Measurements from ENCODE around the gene ATP5PB.

Gene ATP5PB

DNA sequence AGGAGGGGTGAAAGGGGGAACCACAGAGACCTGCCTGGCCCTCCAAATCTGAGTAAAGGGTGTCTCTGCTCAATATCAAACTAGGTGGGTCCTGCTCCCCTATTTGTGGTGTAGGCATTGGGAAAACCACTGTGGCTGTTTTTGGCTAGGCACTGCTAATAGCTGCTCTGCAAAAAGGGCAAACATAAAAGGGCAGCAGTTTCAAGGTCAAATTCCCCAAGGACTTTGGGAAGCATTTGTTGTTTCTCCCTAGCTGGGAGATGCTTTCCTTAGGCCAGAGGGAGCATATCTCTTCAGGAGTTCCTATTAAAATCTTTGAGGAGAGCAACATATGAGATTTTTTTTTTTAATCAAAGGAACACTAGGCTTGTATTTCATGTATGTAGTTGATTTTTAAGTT is 26.9 kb downstream of the ATP5PB start:
- no peak for DNase-seq

DNA sequence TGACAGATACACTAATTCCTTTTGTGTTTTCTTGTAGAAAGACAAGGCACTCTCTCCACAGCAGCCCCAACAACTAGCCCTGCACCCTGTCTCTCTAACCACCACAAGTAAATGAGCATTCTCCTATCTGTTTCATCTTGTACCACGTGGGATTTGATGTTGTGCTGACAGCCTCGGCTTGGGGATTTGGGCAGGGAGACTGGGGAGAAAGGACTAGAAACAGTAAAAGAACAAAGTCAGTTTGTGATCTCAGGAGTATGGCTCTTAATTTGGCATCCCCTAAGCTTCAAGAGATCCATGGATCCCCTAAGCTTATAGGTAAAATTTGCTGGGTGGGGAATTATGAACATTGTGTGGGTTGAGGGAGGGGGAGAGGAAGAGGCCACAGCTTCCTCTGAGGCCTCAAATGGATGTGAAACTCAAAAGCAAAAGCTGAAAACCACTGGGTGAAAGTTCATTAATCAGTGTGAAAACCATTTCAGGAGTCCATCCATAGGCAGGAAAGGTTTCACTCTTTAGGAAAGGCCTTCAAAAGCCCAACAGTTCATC is 27.6 kb downstream of the ATP5PB start:
- no peak for DNase-seq

DNA sequence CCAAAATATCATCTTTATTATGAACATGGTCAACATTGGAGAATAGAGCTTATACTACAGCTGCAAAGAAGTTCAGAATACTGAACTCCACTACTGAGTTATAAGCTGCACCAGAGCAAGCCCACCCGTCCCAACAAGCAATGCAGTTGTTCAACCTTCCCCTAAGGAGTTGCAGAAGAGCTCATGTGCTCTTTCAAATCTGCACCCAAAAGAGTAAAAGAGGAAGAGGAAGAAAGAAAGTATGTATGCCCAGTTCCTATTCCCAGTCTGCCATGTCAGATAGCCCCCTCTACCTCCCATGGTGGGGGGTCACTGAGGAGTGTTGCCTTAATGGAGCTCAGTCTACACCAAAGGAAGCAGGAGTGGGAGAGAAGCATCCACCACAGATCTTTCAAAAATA is 31.4 kb downstream of the ATP5PB start:
- DNase-seq = no peak

DNA sequence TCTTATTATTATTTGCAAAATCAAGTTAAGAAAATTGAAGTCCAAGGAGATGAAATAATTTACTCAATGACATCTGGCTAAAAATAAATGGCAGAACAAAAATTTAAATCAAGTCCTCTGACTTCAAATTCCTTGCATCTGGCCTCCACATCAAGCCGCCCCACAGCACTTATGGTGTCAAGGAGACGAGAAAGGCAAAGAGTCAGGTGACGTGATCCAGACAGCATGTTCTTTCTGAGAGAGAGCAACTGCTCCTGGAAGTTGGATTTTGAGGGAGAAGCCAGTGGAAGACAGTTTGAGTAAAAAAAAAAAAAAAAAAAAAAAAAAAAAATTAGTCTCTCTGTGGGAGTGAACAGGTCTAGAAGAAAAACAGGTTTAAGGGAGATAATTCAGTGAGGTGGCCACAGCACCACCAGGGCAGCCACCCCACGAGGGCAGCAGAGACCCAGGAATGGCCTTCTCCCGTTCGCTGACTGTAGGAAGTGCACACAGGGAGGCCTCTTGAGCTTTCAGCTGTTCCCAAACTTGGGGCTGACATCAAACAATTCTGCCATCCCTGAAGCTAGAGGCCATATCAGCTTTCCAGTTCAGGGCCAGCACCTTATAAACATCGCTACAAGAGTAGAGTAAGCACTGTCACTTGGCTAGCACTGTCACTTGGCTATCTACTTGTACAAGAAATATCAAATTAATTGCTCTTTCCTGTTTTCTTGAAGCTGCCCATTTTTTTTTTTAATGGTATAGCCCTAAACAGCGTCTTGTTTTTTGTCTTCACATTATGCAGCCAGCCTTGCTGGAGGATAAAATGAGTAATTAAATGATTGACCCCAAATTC is 32.3 kb downstream of the ATP5PB start:
- peak in 1 of 2 experiments; percentile 2 for DNase-seq

GRCh38 chr1:111483166-111483565 is 33.9 kb downstream of the ATP5PB start:
- no peak for DNase-seq

- DNase-seq = no peak
These were observed 34.6 kb downstream of the ATP5PB start for GRCh38 chr1:111483876-111484275.

DNA sequence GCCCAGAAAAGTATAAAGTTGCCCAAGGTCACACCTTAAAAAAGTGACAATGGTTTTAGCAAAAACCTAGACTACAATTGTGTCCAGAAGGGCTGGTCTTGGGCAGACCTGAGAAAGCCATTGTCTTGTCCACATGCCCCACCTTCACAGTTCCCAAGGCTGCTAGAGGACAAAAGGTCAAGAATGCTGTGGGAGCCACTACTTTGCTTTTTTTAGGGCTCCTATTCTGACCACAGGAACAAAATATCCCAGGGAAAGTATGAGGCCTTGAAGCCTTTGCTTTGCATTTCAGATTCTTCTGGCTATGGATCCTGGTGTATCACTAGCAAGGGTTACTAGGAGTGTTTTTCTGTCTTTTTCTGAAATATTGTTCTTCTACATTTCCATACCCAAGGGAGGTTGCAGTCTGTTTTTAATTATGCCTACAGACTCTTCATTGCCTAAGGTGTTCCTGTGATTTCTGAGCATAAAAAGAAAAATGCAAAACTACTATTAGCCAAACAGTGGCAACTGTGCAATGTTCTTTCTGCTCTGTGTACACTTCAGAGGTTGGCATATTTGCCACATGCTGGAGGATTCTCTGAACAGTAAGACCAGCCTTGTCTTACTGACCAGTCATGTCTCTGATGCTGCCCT is 35.2 kb downstream of the ATP5PB start:
- no peak for DNase-seq

GRCh38 chr1:111486431-111486830 is 37.2 kb downstream of the ATP5PB start:
- no peak for DNase-seq

DNA sequence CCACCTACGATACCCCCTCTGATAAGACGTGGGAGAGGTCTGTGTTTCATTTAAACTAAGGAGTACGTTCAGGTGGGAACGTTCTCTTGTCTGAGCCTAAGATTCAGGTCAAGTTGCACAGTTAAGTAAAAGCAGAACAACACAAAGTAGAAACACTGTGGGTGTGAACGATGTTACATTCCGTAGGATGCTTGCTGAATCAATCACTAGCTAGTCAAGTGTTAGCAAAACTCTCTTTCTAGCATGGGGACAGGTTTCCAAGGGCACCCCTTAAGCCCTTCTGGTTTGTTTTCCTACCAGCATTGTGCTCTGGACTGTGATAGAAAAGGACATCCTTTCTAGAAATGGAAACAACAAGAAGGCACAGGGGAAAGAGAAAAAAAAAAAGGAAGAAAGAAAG is 37.9 kb downstream of the ATP5PB start:
- no peak for DNase-seq

DNA sequence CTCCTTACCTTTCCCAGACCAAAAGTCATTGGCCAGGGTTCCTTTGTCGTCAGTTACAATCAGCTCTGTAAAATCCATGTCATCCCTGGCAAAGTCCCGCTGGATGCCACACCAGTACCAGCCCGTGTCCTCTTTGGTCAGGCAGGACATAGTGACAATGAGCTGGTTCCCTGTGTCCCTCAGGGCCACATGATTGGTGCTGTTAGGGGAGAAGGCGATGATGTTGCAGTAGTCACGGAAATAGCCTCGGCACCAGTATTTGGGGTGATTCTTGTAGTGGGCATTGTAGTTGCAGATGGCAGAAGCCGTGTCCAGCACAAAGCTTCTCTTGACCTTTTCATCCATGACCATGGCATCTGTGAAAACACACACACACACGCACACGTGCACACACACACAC is 39.4 kb downstream of the ATP5PB start:
- no peak for DNase-seq

DNA sequence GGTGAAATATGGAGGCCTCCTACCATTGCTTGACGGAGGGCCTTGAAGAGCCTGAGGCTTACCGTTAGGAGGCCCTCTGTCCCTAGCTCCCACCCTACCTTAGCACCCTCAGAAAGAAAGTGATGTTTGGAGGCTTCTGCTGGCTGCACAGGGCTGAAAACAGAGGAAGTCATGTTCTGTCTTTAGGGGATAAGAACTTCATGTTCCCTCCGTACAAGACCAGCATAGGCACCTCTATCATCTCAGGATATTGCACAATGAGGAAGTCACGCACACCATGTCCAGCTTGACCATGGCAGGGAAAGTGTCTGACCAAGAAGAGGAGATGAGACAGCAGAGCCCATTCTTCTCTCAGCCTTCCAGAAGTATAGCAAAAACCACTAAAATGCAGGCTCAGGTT is 40.3 kb downstream of the ATP5PB start:
- no peak for DNase-seq

DNA sequence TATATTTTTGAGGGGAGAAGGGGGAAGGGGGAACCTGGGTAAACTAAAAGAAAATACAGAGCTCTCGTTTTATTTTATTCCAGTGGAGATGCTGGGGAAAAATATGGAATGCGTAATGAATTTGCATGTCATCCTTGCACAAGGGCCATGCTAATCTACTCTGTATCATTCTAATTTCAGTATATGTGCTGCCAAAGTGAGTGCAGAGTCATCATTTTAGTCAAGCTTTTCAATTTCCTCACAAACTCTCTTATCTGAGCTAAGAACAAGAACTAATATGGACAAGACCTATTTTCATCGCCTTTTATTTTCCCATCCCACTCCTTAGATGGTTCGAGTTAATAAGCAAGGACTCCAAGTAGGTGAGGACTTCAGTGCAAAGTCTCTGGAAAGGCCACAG is 41.0 kb downstream of the ATP5PB start:
- no peak for DNase-seq

DNA sequence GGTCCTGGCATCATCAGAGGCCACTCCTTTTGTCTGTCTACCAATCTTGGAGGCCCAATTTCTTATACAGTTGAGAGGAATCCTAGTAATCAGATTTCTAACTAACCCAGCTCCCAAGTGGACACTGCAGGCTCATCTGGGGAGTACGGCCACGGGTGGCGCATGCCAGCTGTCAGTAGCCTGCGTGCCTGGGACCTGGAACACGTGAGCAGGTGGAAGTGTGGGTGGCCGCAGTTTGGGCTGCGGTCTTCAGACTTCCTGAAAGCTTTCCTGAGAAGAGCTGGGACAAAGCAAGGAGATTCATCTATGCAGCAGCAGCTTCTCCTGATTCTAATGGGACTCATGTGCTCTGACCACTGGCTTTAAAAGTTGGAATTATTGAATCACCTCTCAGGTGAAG is 41.8 kb downstream of the ATP5PB start:
- no peak for DNase-seq

DNA sequence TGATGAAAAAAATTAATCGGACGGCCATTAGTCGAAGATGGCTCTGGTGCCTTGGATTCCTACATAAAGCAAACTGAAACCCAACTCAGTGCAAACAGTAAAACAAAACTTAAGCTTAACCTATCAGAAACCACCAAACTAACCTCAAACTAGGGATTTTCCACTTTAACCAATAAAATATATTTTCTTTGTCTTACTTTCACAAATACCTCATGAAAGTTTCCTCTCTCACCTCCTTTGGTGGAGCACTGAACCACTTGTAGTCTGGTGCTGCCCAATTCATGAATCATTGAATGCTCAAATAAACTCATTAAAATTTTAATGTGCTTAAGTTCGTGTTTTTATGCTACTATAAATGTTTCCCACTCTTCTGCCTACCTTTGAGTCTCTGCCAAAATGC is 47.1 kb downstream of the ATP5PB start:
- no peak for DNase-seq

DNA sequence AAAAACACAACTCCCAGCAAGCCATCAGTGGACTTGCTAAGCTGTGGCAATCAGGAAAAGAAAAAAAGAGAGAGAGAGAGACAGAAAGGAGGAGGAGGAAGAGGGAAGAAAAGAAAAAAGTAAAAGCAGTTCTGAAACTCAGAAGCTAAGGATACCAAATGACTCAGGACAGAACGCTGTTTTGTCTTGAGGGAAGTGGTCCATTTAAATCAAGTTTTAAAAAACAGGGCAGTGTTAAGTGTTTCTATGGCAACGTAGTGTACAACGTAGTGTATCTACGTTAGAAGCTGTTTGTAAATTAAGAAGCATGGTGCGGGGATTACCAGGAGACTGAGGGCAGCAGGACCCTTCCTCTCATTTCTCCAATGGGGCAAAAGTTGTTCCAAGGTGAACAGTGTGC is 48.3 kb downstream of the ATP5PB start:
- no peak for DNase-seq

DNA sequence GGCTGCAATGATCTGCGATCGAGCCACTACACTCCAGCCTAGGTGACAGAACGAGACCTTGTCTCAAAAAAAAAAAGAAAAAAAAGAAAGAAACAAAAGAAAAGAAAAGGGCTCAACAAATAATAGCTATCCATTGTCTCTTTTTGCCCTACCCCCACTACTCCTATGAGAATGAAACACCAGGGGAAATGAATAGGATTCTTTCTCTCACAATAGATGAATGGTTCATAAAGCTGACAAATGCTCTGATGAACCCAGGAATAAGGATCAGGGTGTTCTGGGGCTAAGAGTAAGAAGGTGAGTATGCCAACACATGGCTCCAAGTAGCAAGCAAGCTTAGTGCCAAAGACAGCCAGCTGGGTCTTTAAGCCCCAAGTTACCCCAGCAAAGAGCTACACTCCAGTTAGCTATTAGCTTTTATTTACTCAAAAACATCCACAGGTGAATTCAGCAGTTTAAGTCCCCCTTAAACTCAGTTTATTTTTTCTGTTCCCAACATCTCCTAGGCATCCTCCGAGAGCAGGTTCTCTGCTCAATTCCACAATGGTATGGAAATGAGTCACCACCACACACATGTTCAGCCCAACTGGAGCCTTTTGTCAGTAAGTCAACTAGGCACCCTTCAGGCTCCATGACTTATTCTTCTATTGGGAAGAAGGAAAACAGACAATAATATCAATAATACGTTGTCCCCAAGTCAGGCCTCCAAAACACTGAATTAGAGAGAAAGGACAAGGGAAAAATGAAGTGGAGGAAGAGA is 49.9 kb downstream of the ATP5PB start:
- no peak for DNase-seq

DNA sequence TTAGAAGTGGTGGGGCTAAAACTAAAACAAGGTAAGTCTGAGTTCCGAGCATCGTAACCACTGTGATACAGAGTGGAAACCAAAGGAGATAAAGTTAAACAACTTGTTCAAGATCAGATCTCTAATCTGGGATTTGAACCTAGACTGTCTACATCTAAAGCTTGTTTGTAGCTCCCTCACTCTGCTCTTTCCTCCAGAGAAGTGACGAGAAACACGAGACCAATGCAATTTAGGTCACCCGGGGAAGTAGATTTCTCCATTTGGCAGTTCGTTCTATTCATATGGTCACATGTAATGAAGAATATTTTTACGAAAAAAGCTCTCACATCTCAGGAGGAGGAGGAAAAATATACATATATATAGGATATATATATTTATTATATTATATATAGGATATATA is 52.4 kb downstream of the ATP5PB start:
- no peak for DNase-seq

GRCh38 chr1:111503585-111504060 is 54.4 kb downstream of the ATP5PB start, which contains the start of the genes ADORA3 and TMIGD3:
ADORA3 (minus strand) TSS chr1:111503633; CDS start chr1:111503354, 279 bp downstream.
TMIGD3 (minus strand) TSS chr1:111503633; CDS start chr1:111503354, 279 bp downstream.
- no peak for DNase-seq

DNA sequence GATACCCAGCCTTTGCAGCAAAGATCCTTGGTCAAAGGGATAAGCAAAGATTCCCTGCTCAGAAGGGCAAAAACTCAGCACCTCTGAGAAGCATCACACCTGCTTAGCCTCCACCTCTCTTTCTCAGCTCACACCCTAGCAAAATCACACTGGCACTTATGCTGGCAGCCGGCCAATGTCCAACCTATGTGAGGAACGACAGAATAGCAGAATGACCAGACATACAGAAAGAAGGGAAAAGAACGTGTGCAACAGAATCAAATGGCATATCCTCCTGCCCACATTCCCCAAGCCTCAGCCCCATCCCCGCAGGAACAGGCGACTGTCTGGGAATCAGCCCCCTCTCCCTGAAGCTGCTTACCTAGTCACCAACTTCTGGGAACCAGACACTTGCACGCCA is 54.8 kb downstream of the ATP5PB start:
- no peak for DNase-seq

DNA sequence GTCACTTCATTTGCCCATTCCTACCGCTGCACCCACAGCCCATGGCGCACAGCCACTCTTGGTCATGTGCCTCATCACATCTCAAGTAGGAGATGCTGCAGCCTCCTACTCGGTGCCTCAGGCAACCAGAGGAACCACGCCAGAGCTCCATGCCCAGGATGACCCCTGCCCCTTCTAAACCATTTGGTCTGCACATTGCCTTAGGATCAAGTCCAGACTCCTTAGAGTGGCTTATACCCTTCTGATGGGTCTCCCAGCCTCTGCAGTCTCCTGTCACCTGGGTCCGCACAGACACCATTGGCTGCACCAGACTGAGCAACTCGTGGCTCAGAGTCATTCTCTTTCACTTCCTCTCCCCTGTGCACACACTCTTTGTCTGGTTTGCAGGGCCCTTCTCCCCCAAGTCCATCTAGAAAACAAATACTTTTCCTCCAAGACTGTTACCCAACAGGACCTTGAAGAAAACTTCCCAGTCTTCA is 56.4 kb downstream of the ATP5PB start:
- no peak for DNase-seq

GRCh38 chr1:111506561-111506960 is 57.3 kb downstream of the ATP5PB start:
- DNase-seq = no peak

- DNase-seq = no peak
These were observed 58.3 kb downstream of the ATP5PB start for GRCh38 chr1:111507411-111508201.

Data from NCI-H187 (cell line).